GM20431 (cell line): ENCODE data around the gene GSE1.

ENCODE experiments used
- in situ Hi-C: fragments of 300-500 bp; cut with MseI, MboI; formaldehyde crosslinking; loops from one replicate; pipeline ENCODE4 v1.15.0; 2020; ENCODE audit warnings: low sequenced_read_pairs; ENCODE audit not compliant: unreplicated experiment

GSE1 gene

DNA sequence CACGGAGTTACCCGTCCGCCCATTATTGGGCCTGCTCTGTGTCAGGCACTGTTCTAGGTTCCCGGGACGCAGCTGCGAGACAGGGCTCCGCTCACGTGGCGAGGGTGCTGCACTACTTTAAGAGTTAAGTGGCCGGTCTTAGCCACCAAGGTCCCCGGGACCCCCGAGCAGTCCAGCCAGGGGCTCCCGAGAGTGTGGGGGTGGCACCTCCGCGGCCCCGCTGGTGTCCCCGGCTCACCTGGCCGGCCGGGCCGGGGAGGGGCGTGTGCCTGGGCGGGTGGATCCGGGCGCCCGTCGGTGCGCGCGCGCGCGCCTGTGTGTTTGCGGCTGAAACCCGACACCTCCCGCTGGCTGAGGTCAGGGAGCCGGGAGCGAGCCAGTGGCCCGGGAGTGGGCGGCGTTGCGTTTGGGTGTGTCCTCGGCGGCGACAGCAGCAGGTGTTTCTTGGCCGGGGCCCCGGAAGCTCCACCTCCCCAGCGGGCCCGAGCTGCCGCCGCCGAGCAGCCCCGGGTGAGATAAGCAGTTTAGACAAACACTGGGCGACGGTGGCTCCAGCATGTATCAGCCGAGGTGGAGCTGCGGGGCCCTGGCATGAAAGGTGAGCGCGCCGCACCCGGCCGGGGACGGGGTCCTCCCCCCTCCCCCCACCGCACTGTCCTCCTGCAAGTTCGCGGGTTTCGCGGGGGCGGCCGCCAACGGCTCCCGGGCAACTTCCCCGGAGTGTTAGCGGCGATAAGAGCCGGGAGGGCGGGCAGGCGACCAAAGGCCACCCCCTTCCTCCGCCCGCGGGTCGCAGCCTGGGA, at the start of gene GSE1:
GSE1 (plus strand) TSS at position 522 of the 803 bp plus-strand sequence; CDS start at position 592, 70 bp downstream.
- in situ Hi-C loops = no loop called here

DNA sequence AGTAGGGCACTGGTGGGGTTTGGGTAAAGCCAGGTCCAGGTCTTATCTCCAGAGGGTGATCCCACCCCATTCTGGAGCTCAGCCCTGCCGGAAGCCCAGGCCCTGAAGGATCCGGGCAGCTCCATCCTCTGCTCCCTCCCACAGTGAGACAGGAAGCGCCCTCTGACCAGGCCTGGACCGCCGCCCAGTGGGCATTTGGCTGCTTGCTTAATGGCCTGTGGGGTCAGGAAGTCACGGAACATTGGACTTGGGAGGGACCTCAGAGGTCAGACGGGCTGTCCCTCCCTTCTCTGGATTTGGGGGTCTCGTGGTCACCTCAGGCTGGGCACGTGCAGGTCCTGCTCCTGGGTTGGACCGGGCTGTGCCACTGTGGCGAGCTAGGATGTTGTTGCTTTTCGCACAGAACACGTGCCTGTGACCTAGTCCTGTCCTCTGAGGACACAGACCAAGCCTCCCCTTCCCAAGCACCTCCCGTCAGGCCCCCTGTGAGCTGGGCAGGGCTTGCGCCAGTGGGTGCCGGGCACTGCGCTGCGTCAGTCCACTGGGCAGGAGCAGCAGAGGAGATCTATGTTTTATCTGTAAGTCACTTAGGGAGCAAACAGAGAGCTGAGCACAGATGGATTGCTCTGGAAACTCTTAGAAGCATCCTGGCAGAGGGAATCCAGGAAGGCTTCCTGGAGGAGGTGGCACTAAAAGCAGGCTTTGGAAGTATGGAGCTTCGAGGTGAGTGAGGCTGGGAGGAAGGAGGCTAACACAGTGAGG, 49.4 kb upstream of the GSE1 start:
- in situ Hi-C loops = no loop called here

DNA sequence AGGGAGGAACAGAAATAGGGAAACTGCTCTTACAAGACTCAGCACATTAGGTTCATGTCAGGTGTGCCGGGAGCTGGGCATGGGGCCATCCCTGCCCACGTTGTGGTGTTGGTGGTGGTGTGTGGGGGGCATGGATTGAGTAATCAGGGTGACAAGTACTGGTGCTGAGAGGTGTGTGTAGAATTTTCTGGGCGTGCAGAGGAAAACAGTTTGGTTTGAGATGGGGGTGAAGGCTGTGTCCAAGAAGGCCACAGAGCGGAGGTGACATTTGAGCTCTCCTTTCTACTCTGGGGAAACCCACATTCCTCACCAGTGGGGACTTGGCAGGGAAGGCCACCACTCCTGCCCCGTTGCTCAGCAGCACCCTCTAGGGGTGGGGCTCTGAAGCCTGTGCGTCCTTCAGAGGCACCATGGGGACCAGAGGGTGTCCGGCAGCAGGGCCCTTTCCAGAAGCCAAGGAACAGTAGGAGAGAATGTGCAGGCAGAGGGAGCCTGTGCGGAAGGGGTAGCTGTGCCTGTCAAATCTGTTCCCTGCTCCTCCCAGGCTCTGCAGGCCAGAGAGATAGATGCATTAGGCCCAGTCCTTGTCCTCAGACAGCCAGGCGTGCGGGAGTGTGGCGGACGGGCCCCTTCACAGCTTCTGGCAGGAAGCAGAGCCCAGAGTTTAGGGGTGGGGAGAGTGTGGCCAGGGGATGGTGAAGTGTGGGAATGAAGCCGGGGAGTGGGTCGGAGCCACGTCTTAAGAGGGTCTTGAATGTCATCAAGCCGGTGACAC, 48.7 kb upstream of the GSE1 start:
- in situ Hi-C loops = no loop called here

DNA sequence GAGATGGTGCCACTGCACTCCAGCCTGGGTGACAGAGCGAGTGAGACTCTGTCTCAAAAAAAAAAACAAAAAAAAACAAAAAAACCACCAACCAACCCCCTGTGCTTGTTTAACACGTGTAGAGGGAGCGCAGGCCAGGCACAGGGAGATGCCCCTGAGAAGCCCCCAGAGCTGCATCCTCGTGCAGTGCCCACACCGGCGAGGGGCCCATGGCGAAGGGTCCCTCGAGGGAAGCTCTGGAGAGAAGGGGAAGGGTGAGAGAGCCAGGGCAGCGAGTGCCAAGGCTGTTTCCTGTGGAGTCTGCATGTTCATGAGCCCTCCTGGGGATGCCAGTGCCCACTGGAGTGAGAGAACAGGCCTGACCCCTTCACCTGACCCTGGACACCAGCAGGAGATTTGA, 47.8 kb upstream of the GSE1 start:
- in situ Hi-C loops = no loop called here

DNA sequence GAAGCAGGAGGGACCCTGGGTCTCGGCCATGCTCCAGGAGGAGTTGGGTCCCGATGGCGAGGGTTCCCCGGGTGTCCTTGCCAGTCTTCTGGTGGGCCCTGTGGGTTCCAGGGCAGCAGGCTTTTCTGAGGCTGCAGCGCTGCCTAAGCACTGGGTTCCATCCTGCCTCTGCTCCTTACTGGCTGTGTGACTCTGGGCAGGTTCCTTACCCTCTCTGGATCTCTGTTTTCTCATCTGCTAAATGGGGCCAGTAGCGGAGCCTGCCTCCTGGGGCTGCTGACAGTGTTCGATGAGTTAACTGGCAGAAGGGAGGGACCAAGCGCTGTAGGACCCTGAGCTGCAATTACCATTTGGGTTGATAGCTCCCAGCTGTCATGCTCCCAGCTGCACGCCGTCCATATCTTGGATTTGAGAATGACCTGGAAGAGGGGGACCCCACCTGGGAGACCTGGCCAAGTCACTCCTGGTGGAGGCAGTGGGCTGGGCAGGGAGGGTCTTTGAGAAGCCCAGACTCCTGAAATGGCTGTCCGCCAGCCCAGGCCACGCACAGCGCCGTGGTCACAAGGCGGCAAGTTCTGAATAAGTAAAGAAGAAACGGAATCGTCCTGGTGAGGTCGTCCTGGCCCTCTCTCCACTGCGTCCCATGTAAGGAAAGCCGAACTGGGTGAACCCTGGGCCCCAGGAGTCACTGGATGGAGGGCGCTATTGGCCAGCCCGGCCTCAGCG, 47.2 kb upstream of the GSE1 start:
- in situ Hi-C loops = no loop called here

DNA sequence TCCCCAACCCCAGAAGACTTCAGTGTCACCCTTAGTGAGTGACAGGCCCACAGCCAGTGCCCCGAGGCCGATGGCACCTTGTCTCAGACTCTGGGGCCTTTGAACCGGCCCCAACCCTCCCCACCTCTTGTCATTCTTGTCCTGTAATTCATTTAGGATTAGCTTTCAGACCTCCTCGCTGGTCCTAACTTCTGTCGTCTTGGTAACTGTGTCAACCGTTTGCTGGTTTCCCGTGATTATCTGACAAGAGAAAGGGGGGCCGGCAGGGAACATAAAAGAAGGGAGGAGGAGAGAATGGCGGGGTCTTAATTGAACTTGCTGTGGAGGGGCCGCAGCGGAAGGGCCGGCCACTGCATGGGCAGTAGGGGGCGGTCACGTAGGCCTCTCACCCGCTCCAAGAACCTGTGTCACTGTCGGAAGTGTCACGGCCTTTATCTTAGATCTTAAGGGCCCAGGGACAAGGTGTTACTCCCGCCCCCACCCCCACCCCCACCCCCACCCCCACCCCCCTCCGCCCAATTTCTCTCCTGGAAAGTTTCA, 46.5 kb upstream of the GSE1 start:
- in situ Hi-C loops = no loop called here

DNA sequence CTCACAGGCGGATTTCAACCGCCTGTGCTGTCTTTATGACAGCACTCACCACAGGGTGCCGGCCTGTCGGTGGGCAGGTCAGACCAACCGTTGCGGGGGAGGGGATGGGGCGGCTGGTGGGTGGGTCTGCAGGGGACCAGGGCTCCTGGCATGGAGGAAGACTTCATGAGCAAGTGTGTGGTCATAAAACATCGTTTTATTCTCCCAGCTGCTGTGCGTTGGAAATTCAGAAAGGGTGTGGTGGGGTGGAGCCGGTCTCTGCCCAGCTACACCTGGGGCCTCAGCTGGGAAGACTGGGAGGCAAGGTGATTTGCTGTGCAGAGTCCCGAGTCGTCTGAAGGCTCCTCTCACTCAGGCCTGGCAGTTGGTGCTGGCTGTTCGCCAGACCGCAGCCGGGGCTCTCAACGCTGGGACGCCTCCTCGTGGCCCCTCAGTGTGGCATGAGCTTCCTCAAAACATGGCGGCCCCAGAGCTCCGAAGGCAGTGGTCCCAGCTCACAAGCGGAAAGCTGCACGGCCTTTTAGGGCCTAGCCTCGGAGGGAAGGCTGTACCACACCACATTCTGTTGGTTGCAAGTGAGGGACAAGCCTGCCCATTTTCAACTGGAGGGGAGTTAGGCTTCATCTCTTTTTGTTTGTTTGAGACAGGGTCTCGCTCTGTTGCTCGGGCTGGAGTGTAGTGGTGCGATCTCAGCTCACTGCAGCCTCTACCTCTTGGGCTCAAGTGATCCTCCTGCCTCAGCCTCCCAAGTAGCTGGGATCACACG, 45.8 kb upstream of the GSE1 start:
- in situ Hi-C loops = no loop called here

DNA sequence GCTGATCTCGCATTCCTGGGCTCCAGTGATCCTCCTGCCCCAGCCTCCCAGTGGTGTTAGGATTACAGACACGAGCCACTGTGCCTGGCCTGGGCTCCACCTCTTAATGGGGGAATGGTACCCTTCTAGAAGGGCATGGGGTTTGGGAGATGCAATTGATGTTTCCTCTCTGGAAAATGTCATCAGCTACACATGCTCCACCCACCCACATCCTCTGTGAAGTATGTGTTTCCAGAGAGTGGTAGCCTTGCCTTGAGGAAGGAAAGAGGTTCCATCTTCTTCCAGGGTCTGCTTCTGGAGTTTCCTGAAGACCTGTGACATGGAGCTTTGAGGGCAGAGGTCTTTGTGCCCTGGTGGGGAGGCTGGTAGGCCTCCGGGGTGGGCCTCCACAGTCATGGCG, 45.2 kb upstream of the GSE1 start:
- in situ Hi-C loops = no loop called here

DNA sequence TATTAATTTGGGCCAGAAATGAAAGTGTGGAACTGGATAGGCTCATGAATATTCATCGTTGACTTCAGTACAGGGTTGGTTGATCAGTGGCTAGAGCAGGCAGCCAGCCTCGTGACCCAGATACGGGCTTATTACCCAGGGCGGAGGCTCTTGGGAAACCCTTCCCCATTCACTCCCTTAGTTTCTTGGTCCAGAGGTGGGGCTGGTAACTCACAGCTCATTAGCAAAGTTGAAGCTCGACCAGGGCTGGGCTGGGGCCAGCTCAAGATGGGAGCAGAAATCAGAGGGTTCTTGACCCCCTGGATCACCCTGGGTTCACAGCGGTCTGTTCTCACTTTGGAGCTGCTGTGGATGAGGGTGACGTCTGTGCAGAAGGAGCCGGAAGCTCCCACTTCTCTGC, 44.6 kb upstream of the GSE1 start:
- in situ Hi-C loops = no loop called here

DNA sequence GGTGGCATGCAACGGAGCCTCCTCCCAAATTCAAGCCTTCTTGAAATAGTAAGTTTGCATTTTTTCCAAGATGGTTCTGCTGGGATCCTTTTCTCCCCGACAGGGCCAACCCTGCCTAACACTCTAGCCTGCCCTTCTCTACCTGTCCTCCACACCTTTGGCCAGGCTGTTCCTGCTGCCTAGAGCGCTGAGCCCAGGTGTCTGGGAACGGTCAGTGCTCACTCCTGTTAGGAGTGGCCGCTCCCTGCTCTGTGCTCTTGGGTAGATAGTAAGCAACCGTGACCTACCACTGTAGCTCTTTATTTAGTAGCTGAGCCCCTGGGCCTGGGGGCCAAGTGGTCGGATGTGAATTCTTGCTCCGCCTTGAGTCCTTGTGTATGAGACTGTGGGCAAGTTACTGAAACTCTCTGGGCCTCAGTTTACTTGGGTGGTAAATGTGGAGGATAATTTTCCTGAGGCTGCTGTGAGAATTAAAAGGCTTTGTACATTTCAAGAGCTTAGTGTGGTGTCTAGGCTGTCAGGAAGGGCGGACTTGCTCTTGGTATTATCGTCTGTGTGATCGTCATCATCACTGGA, 44.0 kb upstream of the GSE1 start:
- in situ Hi-C loops = no loop called here

DNA sequence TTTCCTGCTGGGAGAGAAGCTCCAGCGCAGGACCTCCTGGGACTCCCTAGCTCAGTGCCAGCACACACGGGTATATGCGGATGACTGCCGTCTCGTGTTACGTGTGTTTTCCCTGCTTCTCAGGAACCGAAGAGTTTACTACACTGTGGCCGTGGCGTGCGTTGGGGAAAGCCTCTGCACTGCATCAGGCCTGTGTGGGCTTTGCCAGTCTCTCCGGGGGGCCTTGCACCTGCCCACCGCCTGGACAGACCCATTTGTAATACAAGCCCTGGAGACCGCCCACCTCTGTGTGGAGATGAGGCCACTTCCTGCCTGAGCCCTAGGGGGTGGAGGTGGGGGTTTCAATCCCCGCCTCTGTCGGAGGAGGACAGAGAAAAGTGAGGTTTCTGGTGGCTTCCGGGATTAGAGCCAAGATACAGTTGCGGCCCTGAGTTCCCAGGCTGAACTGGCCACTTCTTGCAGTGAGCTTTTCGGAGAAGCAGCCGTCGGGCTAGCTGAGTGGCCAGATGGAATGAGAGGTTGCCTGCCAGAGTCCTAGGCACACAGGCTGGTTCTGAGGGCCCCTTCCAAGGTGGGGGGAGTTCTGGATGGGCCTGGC, 43.4 kb upstream of the GSE1 start:
- in situ Hi-C loops = no loop called here

DNA sequence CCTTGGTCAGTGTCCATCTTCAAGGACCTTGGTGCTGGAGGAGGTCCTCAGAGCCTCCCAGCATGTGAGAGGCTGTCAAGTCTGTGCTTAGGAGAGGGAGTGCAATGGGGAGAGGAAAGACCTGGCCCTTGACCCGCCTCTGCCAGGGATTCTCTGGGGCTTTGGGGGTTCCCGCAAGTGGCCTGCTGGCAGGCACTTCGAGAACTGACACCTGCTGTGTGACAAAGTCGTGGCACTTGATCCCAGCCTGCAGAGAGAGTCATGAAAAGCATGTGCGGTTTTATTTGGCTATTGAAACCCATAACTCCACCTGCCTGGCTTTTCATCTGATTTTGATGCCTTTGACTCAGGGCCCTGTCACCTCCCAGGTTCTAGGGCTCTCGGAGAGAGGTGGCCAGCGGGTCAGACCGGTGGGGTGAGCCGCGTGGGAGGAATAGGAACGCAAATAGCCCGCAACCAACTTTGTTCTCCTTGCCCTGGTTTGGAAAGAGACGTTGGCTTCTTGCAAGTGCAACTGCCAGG, 42.8 kb upstream of the GSE1 start:
- in situ Hi-C loops = no loop called here

DNA sequence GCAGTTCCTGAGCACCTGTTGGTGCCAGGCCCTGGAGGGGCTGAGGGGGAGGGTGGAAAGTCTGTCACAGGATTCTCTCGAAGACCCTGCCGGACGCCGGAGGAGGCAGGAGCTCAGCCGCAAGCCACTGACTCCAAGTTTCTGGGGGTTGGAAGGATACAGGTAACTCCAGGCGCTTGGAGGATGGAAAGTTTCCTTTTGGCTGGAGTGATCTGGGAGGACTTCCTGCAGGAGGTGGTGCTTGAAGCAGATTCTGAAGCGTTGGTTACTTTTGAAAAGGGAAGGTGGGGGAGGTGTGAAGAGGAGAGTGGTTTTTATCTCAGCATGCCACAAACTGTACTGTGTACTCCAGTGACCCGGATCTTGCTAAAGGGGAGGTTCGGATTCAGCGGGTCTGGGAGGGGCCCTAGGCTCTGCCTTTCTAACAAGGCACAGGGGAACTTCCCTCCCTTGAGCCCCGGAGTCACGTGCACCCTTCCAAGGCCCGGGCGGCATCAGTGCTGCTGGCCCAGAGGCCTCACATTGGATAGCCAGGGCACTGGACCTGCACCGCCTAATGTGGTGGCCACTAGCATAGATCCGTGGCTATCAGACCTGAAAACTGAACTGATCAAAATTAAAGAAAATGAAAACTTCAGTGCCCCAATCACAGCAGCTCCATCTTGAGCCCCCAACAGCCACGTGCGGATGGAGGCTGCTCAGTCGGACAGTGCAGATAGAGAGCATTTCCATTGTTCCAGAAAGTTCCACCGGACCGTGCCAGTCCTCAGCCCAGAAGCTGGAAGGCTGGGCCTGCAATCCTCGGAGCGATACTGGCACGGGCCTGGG, 42.2 kb upstream of the GSE1 start:
- in situ Hi-C loops = no loop called here

DNA sequence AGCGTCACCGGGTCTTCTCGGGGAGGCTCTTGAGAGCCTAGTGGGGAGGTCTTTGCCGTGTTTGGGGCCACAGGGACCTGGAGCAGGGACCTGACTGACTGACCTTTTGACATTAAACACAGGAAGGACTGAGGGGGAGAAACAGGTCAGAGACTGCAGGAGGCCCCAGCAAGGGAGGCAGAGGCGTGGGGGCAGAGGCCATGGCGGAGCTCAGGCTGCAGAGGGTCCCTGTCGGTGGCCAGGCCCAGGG, 41.6 kb upstream of the GSE1 start:
- in situ Hi-C loops = no loop called here

DNA sequence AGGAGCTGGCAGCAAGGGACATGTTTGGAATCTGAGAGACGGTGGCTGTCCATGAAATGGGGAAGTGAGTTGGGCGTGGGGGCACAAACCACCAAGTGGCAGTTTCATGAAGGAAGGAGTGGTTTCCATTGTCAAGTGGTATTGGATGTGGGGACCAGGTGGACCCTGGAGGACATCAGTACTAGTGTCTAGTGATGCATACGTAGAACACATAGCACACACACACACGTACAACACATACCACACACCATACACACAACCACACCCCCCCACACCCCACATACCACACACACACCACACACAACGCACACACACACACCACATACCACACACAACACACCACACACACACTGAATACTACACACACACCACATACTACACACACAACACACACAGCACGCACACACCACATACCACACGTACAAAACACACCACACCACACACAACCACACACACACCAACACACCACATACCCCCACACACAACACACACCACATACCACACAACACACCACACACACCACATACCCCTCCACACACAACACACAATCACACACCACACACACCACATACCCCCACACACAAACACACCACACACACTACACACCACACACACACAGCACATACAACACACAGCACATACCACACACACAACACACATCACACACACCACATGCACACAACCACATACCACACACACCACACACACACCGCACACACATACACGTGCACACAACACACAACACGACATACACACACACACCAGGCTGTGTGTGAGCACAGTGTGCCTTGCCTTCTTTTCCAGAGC, 41.1 kb upstream of the GSE1 start:
- in situ Hi-C loops = no loop called here

DNA sequence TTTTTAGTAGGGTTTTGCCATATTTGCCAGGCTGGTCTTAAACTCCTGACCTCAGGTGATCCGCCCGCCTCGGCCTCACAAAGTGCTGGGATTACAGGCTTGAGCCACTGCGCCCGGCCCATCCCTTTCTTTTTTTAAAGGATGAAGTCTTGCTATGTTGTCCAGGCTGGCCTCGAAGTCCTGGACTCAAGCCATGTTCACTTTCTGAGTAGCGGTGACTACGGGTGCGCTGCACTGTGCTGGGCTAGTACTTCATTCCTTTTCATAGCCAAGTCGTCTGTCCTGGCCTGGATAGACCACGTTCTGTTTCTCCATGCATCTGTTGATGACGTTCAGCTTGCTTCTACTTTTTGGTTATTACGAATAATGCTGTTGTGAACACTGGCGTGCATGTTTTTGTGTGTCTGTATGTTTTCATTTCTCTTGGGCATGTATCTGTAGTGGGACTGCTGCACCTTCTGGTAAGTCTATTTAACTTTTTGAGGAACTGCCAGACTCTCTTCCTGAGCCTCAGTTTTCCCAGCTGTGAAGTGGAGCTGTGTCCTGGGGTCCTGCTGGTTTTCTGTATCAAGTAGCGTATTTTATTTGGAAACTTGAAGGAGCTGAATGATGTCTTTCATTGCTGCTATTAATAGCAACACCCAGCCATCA, 40.0 kb upstream of the GSE1 start:
- in situ Hi-C loops = no loop called here
